HepG2 (cell line): Measurements from ENCODE around the gene APOC4. TPM values are rescaled to one million over a fixed set of nuclear protein-coding genes. Genes with fewer than 3 reads are reported as not detected.

ENCODE experiments used
- CBFB ChIP-seq: sonication (generic); formaldehyde crosslinking; IDR thresholded peaks from 2 replicates; pipeline ENCODE4 v1.4.0; 2020; ENCODE audit warnings: missing genetic modification reagents
- CENPX ChIP-seq: sonication (generic); formaldehyde crosslinking; IDR thresholded peaks from 2 replicates; pipeline ENCODE4 v1.9.0; 2021; ENCODE audit warnings: mild to moderate bottlenecking, missing genetic modification reagents, moderate library complexity
- HIC2 ChIP-seq: sonication (generic); formaldehyde crosslinking; IDR thresholded peaks from 2 replicates; pipeline ENCODE4 v1.9.0; 2022; ENCODE audit warnings: low read depth, missing genetic modification reagents
- NBN ChIP-seq: fragments of 450-650 bp; conservative IDR thresholded peaks from 2 replicates; pipeline ENCODE4 v1.6.1; 2017
- PLRG1 ChIP-seq: fragments of 450-650 bp; conservative IDR thresholded peaks from 2 replicates; pipeline ENCODE4 v1.6.1; 2016
- SMAD1 ChIP-seq: sonication (generic); formaldehyde crosslinking; IDR thresholded peaks from 2 replicates; pipeline ENCODE4 v1.4.0; 2020; ENCODE audit warnings: missing genetic modification reagents, low read depth, mild to moderate bottlenecking, borderline replicate concordance
- TOE1 ChIP-seq: sonication (generic); formaldehyde crosslinking; IDR thresholded peaks from 2 replicates; pipeline ENCODE4 v1.4.0; 2020; ENCODE audit warnings: mild to moderate bottlenecking, missing genetic modification reagents
- ZC3H13 ChIP-seq: sonication (generic); formaldehyde crosslinking; IDR thresholded peaks from 2 replicates; pipeline ENCODE4 v1.8.1; 2023; ENCODE audit warnings: mild to moderate bottlenecking, missing genetic modification reagents, moderate library complexity
- ZNF121 ChIP-seq: sonication (generic); formaldehyde crosslinking; IDR thresholded peaks from 2 replicates; pipeline ENCODE4 v1.5.0; 2020; ENCODE audit warnings: mild to moderate bottlenecking, missing genetic modification reagents
- ZNF280B ChIP-seq: sonication (generic); formaldehyde crosslinking; IDR thresholded peaks from 2 replicates; pipeline ENCODE4 v1.5.0; 2020; ENCODE audit warnings: missing genetic modification reagents, mild to moderate bottlenecking, borderline replicate concordance
- ZNF30 ChIP-seq: sonication (generic); formaldehyde crosslinking; IDR thresholded peaks from 2 replicates; pipeline ENCODE4 v1.5.0; 2020; ENCODE audit warnings: mild to moderate bottlenecking, missing genetic modification reagents
- ZNF460 ChIP-seq: sonication (generic); formaldehyde crosslinking; IDR thresholded peaks from 2 replicates; pipeline ENCODE4 v1.5.1; 2020; ENCODE audit warnings: missing genetic modification reagents, mild to moderate bottlenecking, borderline replicate concordance
- ZNF503 ChIP-seq: sonication (generic); formaldehyde crosslinking; IDR thresholded peaks from 2 replicates; pipeline ENCODE4 v1.4.0; 2020; ENCODE audit warnings: missing genetic modification reagents
- ZNF550 ChIP-seq: sonication (generic); formaldehyde crosslinking; IDR thresholded peaks from 2 replicates; pipeline ENCODE4 v1.4.0; 2020; ENCODE audit warnings: mild to moderate bottlenecking, missing genetic modification reagents, borderline replicate concordance
- ZNF746 ChIP-seq: sonication (generic); formaldehyde crosslinking; IDR thresholded peaks from 2 replicates; pipeline ENCODE4 v1.8.0; 2022; ENCODE audit warnings: mild to moderate bottlenecking, missing genetic modification reagents
- ZSCAN30 ChIP-seq: sonication (generic); formaldehyde crosslinking; IDR thresholded peaks from 2 replicates; pipeline ENCODE4 v1.5.0; 2020; ENCODE audit warnings: mild to moderate bottlenecking, missing genetic modification reagents
- polyA plus RNA-seq, 8 experiments: library from polyadenylated mRNA; depleted of rRNA in 3 of 8; stranded (reverse) in 7 of 8; unstranded in 1 of 8; fragments of >200 nt; fragmentation: Illumina TruSeq in 4 of 8; extraction: Trizol in 4 of 8; gene quantifications; 2 replicates each; pipeline versions ENCODE4 v1.2.1 to v1.2.3, GENCODE V29; 2011 to 2016; ENCODE audit warnings: low read depth in 4 of 8, missing spikeins in 1 of 8, mixed read lengths in 1 of 8; ENCODE audit not compliant: insufficient read depth in 1 of 8
- total RNA-seq, 5 experiments: library from RNA; depleted of rRNA; stranded (reverse); fragments of >200 nt; fragmentation: Illumina TruSeq; extraction: Trizol; gene quantifications; 2 replicates each; pipeline ENCODE4 v1.2.3, GENCODE V29; 2016; ENCODE audit warnings: low read depth in 1 of 5
- TF ChIP-seq, protein P1 (sequence below): sonication (generic); formaldehyde crosslinking; IDR thresholded peaks from one replicate; pipeline ENCODE4 v1.5.1; 2020; ENCODE audit warnings: mild to moderate bottlenecking, missing genetic modification reagents; ENCODE audit errors: not compliant biosample characterization

The APOC4 gene
- total and polyA plus RNA-seq, 2 of the 13 experiments (the other 11 are each of a cell fraction or from before 2014, with no cell fraction given): 0.46 TPM; not detected in 1

- TF ChIP-seq SMAD1 (no peak), CENPX (CRISPR knock-in tag) (no peak), NBN (no peak), ZNF30 (CRISPR knock-in tag) (no peak), HIC2 (CRISPR knock-in tag) (peak; percentile 98), TOE1 (no peak), ZNF121 (CRISPR knock-in tag) (peak; percentile 99), CBFB (CRISPR knock-in tag) (no peak), PLRG1 (no peak), ZNF503 (CRISPR knock-in tag) (no peak), ZSCAN30 (CRISPR knock-in tag) (no peak), ZC3H13 (no peak; the same call in 1 of the 2 replicates), ZNF550 (CRISPR knock-in tag) (no peak), ZNF746 (peak; percentile 97), ZNF460 (CRISPR knock-in tag) (no peak), ZNF280B (CRISPR knock-in tag) (no peak)
- TF ChIP-seq, protein P1, sequence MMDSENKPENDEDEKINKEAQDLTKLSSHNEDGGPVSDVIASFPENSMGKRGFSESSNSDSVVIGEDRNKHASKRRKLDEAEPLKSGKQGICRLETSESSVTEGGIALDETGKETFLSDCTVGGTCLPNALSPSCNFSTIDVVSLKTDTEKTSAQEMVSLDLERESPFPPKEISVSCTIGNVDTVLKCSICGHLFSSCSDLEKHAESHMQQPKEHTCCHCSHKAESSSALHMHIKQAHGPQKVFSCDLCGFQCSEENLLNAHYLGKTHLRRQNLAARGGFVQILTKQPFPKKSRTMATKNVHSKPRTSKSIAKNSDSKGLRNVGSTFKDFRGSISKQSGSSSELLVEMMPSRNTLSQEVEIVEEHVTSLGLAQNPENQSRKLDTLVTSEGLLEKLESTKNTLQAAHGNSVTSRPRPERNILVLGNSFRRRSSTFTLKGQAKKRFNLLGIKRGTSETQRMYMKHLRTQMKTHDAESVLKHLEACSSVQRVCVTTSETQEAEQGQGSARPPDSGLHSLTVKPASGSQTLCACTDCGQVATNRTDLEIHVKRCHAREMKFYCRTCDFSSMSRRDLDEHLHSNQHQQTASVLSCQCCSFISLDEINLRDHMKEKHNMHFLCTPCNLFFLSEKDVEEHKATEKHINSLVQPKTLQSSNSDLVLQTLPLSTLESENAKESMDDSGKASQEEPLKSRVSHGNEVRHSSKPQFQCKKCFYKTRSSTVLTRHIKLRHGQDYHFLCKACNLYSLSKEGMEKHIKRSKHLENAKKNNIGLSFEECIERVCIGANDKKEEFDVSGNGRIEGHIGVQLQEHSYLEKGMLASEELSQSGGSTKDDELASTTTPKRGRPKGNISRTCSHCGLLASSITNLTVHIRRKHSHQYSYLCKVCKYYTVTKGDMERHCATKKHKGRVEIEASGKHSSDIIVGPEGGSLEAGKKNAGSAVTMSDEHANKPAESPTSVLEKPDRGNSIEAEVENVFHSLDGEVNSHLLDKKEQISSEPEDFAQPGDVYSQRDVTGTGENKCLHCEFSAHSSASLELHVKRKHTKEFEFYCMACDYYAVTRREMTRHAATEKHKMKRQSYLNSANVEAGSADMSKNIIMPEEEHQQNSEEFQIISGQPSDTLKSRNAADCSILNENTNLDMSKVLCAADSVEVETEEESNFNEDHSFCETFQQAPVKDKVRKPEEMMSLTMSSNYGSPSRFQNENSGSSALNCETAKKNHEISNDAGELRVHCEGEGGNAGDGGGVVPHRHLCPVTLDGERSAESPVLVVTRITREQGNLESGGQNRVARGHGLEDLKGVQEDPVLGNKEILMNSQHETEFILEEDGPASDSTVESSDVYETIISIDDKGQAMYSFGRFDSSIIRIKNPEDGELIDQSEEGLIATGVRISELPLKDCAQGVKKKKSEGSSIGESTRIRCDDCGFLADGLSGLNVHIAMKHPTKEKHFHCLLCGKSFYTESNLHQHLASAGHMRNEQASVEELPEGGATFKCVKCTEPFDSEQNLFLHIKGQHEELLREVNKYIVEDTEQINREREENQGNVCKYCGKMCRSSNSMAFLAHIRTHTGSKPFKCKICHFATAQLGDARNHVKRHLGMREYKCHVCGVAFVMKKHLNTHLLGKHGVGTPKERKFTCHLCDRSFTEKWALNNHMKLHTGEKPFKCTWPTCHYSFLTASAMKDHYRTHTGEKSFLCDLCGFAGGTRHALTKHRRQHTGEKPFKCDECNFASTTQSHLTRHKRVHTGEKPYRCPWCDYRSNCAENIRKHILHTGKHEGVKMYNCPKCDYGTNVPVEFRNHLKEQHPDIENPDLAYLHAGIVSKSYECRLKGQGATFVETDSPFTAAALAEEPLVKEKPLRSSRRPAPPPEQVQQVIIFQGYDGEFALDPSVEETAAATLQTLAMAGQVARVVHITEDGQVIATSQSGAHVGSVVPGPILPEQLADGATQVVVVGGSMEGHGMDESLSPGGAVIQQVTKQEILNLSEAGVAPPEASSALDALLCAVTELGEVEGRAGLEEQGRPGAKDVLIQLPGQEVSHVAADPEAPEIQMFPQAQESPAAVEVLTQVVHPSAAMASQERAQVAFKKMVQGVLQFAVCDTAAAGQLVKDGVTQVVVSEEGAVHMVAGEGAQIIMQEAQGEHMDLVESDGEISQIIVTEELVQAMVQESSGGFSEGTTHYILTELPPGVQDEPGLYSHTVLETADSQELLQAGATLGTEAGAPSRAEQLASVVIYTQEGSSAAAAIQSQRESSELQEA: no peak
Measured at GRCh38 chr19:44912854-44913253, 29.2 kb upstream of the APOC4 start (continued).
